SKM-1 treated with dmso at 0.1 percent for 144 hours (cell line): ENCODE data around the gene PROX2.
A peak's percentile ranks its signal among the peaks of the same experiment; 100 is the strongest.

ENCODE experiments used
- DNase-seq: peaks from one replicate; lab custom pipeline; 2025; ENCODE audit not compliant: unreplicated experiment; lab: John Stamatoyannopoulos, UW

PROX2 gene

GRCh38 chr14:74909501-74909900, 33.6 kb upstream of the PROX2 start:
- no peak for DNase-seq

- no peak for DNase-seq
Measured at GRCh38 chr14:74908861-74909341, 33.0 kb upstream of the PROX2 start.

- no peak for DNase-seq
Measured at GRCh38 chr14:74907744-74908143, 31.8 kb upstream of the PROX2 start.

- no peak for DNase-seq
Measured at GRCh38 chr14:74906925-74907521, 31.1 kb upstream of the PROX2 start.

GRCh38 chr14:74905595-74906142, 29.7 kb upstream of the PROX2 start:
- no peak for DNase-seq

- no peak for DNase-seq
Measured at GRCh38 chr14:74904635-74905503, 28.9 kb upstream of the PROX2 start.

- no peak for DNase-seq
Measured at GRCh38 chr14:74902941-74903705, 27.2 kb upstream of the PROX2 start.

GRCh38 chr14:74898694-74899093, 22.7 kb upstream of the PROX2 start:
- no peak for DNase-seq

GRCh38 chr14:74898083-74898482, 22.1 kb upstream of the PROX2 start:
- no peak for DNase-seq

- DNase-seq = no peak
Measured at GRCh38 chr14:74897642-74898041, 21.7 kb upstream of the PROX2 start.

GRCh38 chr14:74896400-74896799, 20.5 kb upstream of the PROX2 start:
- no peak for DNase-seq

- DNase-seq = no peak
Measured at GRCh38 chr14:74893614-74894091, 17.7 kb upstream of the PROX2 start.

GRCh38 chr14:74892745-74893144, 16.8 kb upstream of the PROX2 start:
- no peak for DNase-seq

GRCh38 chr14:74891870-74892269, 15.9 kb upstream of the PROX2 start:
- no peak for DNase-seq

GRCh38 chr14:74890262-74890661, 14.3 kb upstream of the PROX2 start:
- DNase-seq = no peak

- DNase-seq = no peak
Measured at GRCh38 chr14:74888164-74889158, 12.5 kb upstream of the PROX2 start.

GRCh38 chr14:74886001-74886400, 10.1 kb upstream of the PROX2 start:
- DNase-seq = no peak

GRCh38 chr14:74882103-74882920, 6.4 kb upstream of the PROX2 start:
- DNase-seq = no peak

GRCh38 chr14:74881431-74882102, 5.6 kb upstream of the PROX2 start, which contains the start of gene DLST:
Gene DLST (plus strand): TSS chr14:74881916. CDS start chr14:74881954, 38 bp downstream.
- peak; percentile 30 for DNase-seq
